GM19351 (cell line): ENCODE measurements around the gene PAGR1.

ENCODE experiments used
- ATAC-seq: cut with Tn5 transposase; IDR thresholded peaks from one replicate; pipeline ENCODE4 v1.9.1; 2021; ENCODE audit warnings: mild to moderate bottlenecking, moderate library complexity; ENCODE audit not compliant: unreplicated experiment

The PAGR1 gene

GRCh38 chr16:29834079-29834478 is 18.1 kb downstream of the PAGR1 start:
- ATAC-seq, result no peak

GRCh38 chr16:29835926-29836325 is 20.0 kb downstream of the PAGR1 start:
- no peak for ATAC-seq

- ATAC-seq, result no peak
These were observed 20.7 kb downstream of the PAGR1 start for GRCh38 chr16:29836623-29837022.

- no peak for ATAC-seq
These were observed 21.9 kb downstream of the PAGR1 start for GRCh38 chr16:29837841-29838240.

- no peak for ATAC-seq
These were observed 23.9 kb downstream of the PAGR1 start for GRCh38 chr16:29839822-29840221.

- no peak for ATAC-seq
These were observed 24.3 kb downstream of the PAGR1 start for GRCh38 chr16:29840240-29840639.

GRCh38 chr16:29841631-29842030 is 25.7 kb downstream of the PAGR1 start:
- ATAC-seq, result no peak

GRCh38 chr16:29842732-29843346 is 26.9 kb downstream of the PAGR1 start:
- no peak for ATAC-seq

- no peak for ATAC-seq
These were observed 28.0 kb downstream of the PAGR1 start for GRCh38 chr16:29843931-29844330.

- no peak for ATAC-seq
These were observed 28.8 kb downstream of the PAGR1 start for GRCh38 chr16:29844575-29845331.

GRCh38 chr16:29845656-29846055 is 29.7 kb downstream of the PAGR1 start:
- no peak for ATAC-seq

GRCh38 chr16:29848420-29849297 is 32.7 kb downstream of the PAGR1 start:
- ATAC-seq, result no peak

GRCh38 chr16:29849505-29849904 is 33.6 kb downstream of the PAGR1 start:
- no peak for ATAC-seq

- ATAC-seq, result no peak
These were observed 35.0 kb downstream of the PAGR1 start for GRCh38 chr16:29850998-29851397.

GRCh38 chr16:29852654-29853053 is 36.7 kb downstream of the PAGR1 start:
- ATAC-seq, result no peak

- ATAC-seq, result no peak
These were observed 38.7 kb downstream of the PAGR1 start for GRCh38 chr16:29854520-29855100.

GRCh38 chr16:29857133-29857760 is 41.3 kb downstream of the PAGR1 start:
- no peak for ATAC-seq

- ATAC-seq, result no peak
These were observed 42.3 kb downstream of the PAGR1 start for GRCh38 chr16:29858149-29858849.

GRCh38 chr16:29858974-29859373 is 43.0 kb downstream of the PAGR1 start:
- ATAC-seq, result no peak

- no peak for ATAC-seq
These were observed 44.3 kb downstream of the PAGR1 start for GRCh38 chr16:29860218-29860617.
